ENCODE results near the gene CNPY4.

DNA sequence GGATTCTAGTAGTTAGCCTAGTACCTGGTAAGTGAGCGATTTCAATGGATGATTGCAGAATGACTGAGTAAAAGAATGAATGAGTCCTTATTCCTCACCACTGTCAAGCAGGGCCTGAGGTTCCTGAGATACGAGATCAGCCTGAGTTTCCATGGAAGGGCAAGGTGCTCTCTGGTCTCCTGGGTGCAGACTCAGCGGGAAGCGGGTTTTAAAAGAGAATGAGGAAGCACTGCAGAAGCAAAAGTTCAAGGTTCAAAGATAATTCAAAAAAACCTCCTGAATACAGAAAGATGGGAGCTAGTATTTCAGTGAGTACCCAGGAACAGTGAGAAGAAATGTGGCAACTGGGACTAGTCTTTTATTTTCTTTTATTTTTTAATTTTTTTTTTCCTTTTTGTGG lies 42.2 kb upstream of the CNPY4 start:
- TF ChIP-seq, protein P1, sequence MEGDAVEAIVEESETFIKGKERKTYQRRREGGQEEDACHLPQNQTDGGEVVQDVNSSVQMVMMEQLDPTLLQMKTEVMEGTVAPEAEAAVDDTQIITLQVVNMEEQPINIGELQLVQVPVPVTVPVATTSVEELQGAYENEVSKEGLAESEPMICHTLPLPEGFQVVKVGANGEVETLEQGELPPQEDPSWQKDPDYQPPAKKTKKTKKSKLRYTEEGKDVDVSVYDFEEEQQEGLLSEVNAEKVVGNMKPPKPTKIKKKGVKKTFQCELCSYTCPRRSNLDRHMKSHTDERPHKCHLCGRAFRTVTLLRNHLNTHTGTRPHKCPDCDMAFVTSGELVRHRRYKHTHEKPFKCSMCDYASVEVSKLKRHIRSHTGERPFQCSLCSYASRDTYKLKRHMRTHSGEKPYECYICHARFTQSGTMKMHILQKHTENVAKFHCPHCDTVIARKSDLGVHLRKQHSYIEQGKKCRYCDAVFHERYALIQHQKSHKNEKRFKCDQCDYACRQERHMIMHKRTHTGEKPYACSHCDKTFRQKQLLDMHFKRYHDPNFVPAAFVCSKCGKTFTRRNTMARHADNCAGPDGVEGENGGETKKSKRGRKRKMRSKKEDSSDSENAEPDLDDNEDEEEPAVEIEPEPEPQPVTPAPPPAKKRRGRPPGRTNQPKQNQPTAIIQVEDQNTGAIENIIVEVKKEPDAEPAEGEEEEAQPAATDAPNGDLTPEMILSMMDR (conservative IDR thresholded peaks at IDR 0.05; ENCODE audit: low read length), result no peak
- TF ChIP-seq EZH2phosphoT487 (IDR thresholded peaks at IDR 0.05; ENCODE audit: borderline replicate concordance), result no peak

Measured in Loucy (cell line).